K562 (cell line): ENCODE results near the gene CDSN. TPM values are rescaled to one million over a fixed set of nuclear protein-coding genes. Genes with fewer than 3 reads are reported as not detected.

ENCODE experiments used
- FOXK2 ChIP-seq, 2 experiments: fragments of 450-650 bp; IDR thresholded peaks in 1 of 2; conservative IDR thresholded peaks in 1 of 2; 2 replicates each; pipeline ENCODE4 v1.6.1; 2016; ENCODE audit warnings: low read depth in 2 of 2, mild to moderate bottlenecking in 1 of 2
- HMG20B ChIP-seq: fragments of 250-450 bp; sonication (Bioruptor Pico); IDR thresholded peaks from 2 replicates; pipeline ENCODE4 v1.5.0; 2021; ENCODE audit warnings: mild to moderate bottlenecking
- KDM2B ChIP-seq: fragments of 250-450 bp; sonication (Bioruptor Pico); IDR thresholded peaks from 2 replicates; pipeline ENCODE4 v1.8.0; 2021; ENCODE audit warnings: mild to moderate bottlenecking, moderate library complexity
- MBD2 ChIP-seq: sonication (generic); IDR thresholded peaks from 2 replicates; pipeline ENCODE4 v1.6.1; 2016; ENCODE audit warnings: low read depth, borderline replicate concordance
- MCM5 ChIP-seq: fragments of 450-650 bp; IDR thresholded peaks from 2 replicates; pipeline ENCODE4 v1.6.1; 2016; ENCODE audit warnings: low read depth
- MIER1 ChIP-seq: fragments of 450-650 bp; IDR thresholded peaks from 2 replicates; pipeline ENCODE4 v1.6.1; 2016; ENCODE audit warnings: antibody characterized with exemption, mild to moderate bottlenecking, low read depth
- MTA2 ChIP-seq: fragments of 450-650 bp; IDR thresholded peaks from 2 replicates; pipeline ENCODE4 v1.6.1; 2016; ENCODE audit warnings: low read depth
- MYBL2 ChIP-seq, 2 experiments: fragments of 450-650 bp in 1 of 2; sonication (generic) in 1 of 2; formaldehyde crosslinking in 1 of 2; IDR thresholded peaks; 2 replicates each; pipeline versions ENCODE4 v1.6.1 to v1.8.1; 2017 to 2022; ENCODE audit warnings: borderline replicate concordance in 1 of 2, inconsistent platforms in 1 of 2, low read depth in 1 of 2, mild to moderate bottlenecking in 1 of 2, missing genetic modification reagents in 1 of 2, moderate library complexity in 1 of 2
- MYC ChIP-seq, 2 experiments: fragments of 250-450 bp in 1 of 2; sonication (Bioruptor Pico) in 1 of 2; IDR thresholded peaks; 2 replicates each; pipeline versions ENCODE4 v1.5.1 to v1.6.1; 2012 to 2021; ENCODE audit warnings: low read depth in 2 of 2, borderline replicate concordance in 1 of 2, improper control_type of control experiment in 1 of 2, low read length in 1 of 2, mild to moderate bottlenecking in 1 of 2, moderate library complexity in 1 of 2
- NR2F6 ChIP-seq: fragments of 450-650 bp; formaldehyde crosslinking; IDR thresholded peaks from 2 replicates; pipeline ENCODE4 v1.4.0; 2020; ENCODE audit warnings: mild to moderate bottlenecking
- PBX2 ChIP-seq, 2 experiments: IDR thresholded peaks in 1 of 2; conservative IDR thresholded peaks in 1 of 2; 2 replicates each; pipeline ENCODE4 v1.6.1; 2016; ENCODE audit warnings: low read depth in 2 of 2, mild to moderate bottlenecking in 1 of 2, missing compliant biosample characterization in 1 of 2, missing genetic modification characterization in 1 of 2, moderate library complexity in 1 of 2
- POLR2H ChIP-seq: IDR thresholded peaks from 2 replicates; pipeline ENCODE4 v1.6.1; 2016; ENCODE audit warnings: missing genetic modification characterization, low read depth, mild to moderate bottlenecking, control low read depth, missing compliant biosample characterization, moderate library complexity
- PRMT5 ChIP-seq: sonication (generic); formaldehyde crosslinking; IDR thresholded peaks from 2 replicates; pipeline ENCODE4 v1.5.0; 2020; ENCODE audit warnings: missing genetic modification reagents
- RBM22 ChIP-seq: fragments of 200-400 bp; formaldehyde crosslinking; IDR thresholded peaks from 2 replicates; pipeline ENCODE4 v1.6.1; 2018; ENCODE audit warnings: low read length, low read depth; ENCODE audit not compliant: poor library complexity, severe bottlenecking
- SAFB ChIP-seq: fragments of 200-400 bp; formaldehyde crosslinking; IDR thresholded peaks from 2 replicates; pipeline ENCODE4 v1.6.1; 2017; ENCODE audit warnings: low read depth, low read length, borderline replicate concordance
- SOX6 ChIP-seq: fragments of 450-650 bp; IDR thresholded peaks from 2 replicates; pipeline ENCODE4 v1.6.1; 2014; ENCODE audit warnings: mild to moderate bottlenecking
- SUPT5H ChIP-seq: fragments of 450-650 bp; IDR thresholded peaks from 2 replicates; pipeline ENCODE4 v1.6.1; 2016
- TCF7 ChIP-seq: sonication (generic); IDR thresholded peaks from 2 replicates; pipeline ENCODE4 v1.6.1; 2016; ENCODE audit warnings: antibody characterized with exemption, borderline replicate concordance
- TCFL5 ChIP-seq: fragments of 250-450 bp; sonication (Bioruptor Pico); conservative IDR thresholded peaks from 2 replicates; pipeline ENCODE4 v1.6.1; 2021; ENCODE audit warnings: mild to moderate bottlenecking, moderate library complexity, matching md5 sums
- ZBTB43 ChIP-seq: sonication (generic); formaldehyde crosslinking; IDR thresholded peaks from 2 replicates; pipeline ENCODE4 v1.8.0; 2023; ENCODE audit warnings: mild to moderate bottlenecking, missing genetic modification reagents
- ZNF124 ChIP-seq: sonication (generic); formaldehyde crosslinking; IDR thresholded peaks from 2 replicates; pipeline ENCODE4 v1.8.1; 2022; ENCODE audit warnings: missing genetic modification reagents
- ZNF696 ChIP-seq: fragments of 250-450 bp; sonication (Bioruptor Pico); conservative IDR thresholded peaks from 2 replicates; pipeline ENCODE4 v1.4.0; 2020; ENCODE audit warnings: mild to moderate bottlenecking, moderate library complexity
- ZNF699 ChIP-seq: fragments of 250-450 bp; sonication (Bioruptor Pico); IDR thresholded peaks from 2 replicates; pipeline ENCODE4 v1.8.0; 2021; ENCODE audit warnings: mild to moderate bottlenecking, moderate library complexity; ENCODE audit not compliant: insufficient replicate concordance
- ZNF780A ChIP-seq: fragments of 250-450 bp; sonication (Bioruptor Pico); IDR thresholded peaks from 2 replicates; pipeline ENCODE4 v1.5.0; 2021; ENCODE audit warnings: mild to moderate bottlenecking
- polyA plus RNA-seq, 8 experiments: library from polyadenylated mRNA; depleted of rRNA in 4 of 8; stranded (reverse) in 5 of 8; unstranded in 3 of 8; fragments of >200 nt; fragmentation: Nextera tagmentation in 2 of 8; fragmentation: Illumina TruSeq in 1 of 8; extraction: Ambion mirVana in 2 of 8; extraction: Trizol in 1 of 8; gene quantifications; 2 replicates each; pipeline versions ENCODE4 v1.2.1 to v1.2.3, GENCODE V29; 2011 to 2014; ENCODE audit warnings: inconsistent platforms in 1 of 8, missing spikeins in 1 of 8
- total RNA-seq, 7 experiments: library from RNA; depleted of rRNA in 6 of 7; stranded (reverse); fragments of >200 nt in 6 of 7; fragmentation: Illumina TruSeq in 2 of 7; extraction: Trizol in 2 of 7; gene quantifications; 2 replicates each; pipeline versions ENCODE4 v1.2.1 to v1.2.3, GENCODE V29; 2011 to 2021; ENCODE audit warnings: low replicate concordance in 1 of 7

CDSN gene
- total and polyA plus RNA-seq, 9 of the 15 experiments (the other 6 are each of a cell fraction or from before 2014, with no cell fraction given) = not detected

GRCh38 chr6:31068669-31069340 lies 51.4 kb downstream of the CDSN start (continued):
- no peak for TF ChIP-seq PBX2 (CRISPR knock-in tag; IDR thresholded peaks at IDR 0.05; ENCODE audit: low read depth)
- peak; percentile 65 for TF ChIP-seq PBX2 (tag; conservative IDR thresholded peaks at IDR 0.05; ENCODE audit: low read depth)
- 0 out of 2 replicates have a peak, but pooled peaks have one; percentile 36 for TF ChIP-seq TCF7
- no peak for TF ChIP-seq ZNF124 (CRISPR knock-in tag)
- TF ChIP-seq ZNF699 = no peak
- no peak for TF ChIP-seq MIER1
- no peak for TF ChIP-seq FOXK2 (conservative IDR thresholded peaks at IDR 0.05 in 1 of 2, IDR thresholded peaks at IDR 0.05 in 1 of 2; ENCODE audit: low read depth in 2 of 2)
- no peak for TF ChIP-seq MBD2
- TF ChIP-seq MYBL2 (IDR thresholded peaks at IDR 0.05; ENCODE audit: low read depth) = no peak
- TF ChIP-seq MYBL2 (CRISPR knock-in tag; IDR thresholded peaks at IDR 0.05; ENCODE audit: borderline replicate concordance) = no peak
- no peak for TF ChIP-seq MYC (IDR thresholded peaks at IDR 0.05; ENCODE audit: low read depth, low read length)
- no peak for TF ChIP-seq MYC (CRISPR knock-in tag; IDR thresholded peaks at IDR 0.05; ENCODE audit: borderline replicate concordance, low read depth)
- TF ChIP-seq RBM22 = no peak
- no peak for TF ChIP-seq PRMT5 (CRISPR knock-in tag)
- TF ChIP-seq SAFB = no peak
- no peak for TF ChIP-seq HMG20B (CRISPR knock-in tag)
- no peak for TF ChIP-seq SUPT5H
- TF ChIP-seq TCFL5 (CRISPR knock-in tag) = no peak
- no peak for TF ChIP-seq POLR2H (tag)
- TF ChIP-seq ZBTB43 (CRISPR knock-in tag) = 0 out of 2 replicates have a peak, but pooled peaks have one; percentile 71
- TF ChIP-seq MTA2 = no peak
- no peak for TF ChIP-seq ZNF780A (CRISPR knock-in tag)
- TF ChIP-seq ZNF696 (CRISPR knock-in tag) = no peak
- TF ChIP-seq SOX6 = no peak
- TF ChIP-seq NR2F6 (CRISPR knock-in tag) = no peak
- no peak for TF ChIP-seq KDM2B (CRISPR knock-in tag)
- TF ChIP-seq MCM5 = no peak
